K562 (cell line): Measurements from ENCODE around the gene ST6GAL1. TPM values are rescaled to one million over a fixed set of nuclear protein-coding genes. Genes with fewer than 3 reads are reported as not detected.

Experiments
- ATAC-seq: fragments of 200-7000 bp; cut with Tn5 transposase; 3 replicates; pipeline ENCODE4 v1.9.1; 2020; ENCODE audit warnings: moderate library complexity
- BruUV-seq: library from RNA; stranded (reverse); fragments of 400-500 nt; replicated peaks from 2 replicates; lab custom pipeline; 2021; lab: Mats Ljungman, UMichigan
- CTCF ChIA-PET: fragments of 300-600 bp; formaldehyde crosslinking; extraction: SDS; loops from one replicate; lab custom pipeline; 2021; ENCODE audit warnings: low intra/inter-chr PET ratio; lab: Yijun Ruan, JAX
- POLR2A ChIA-PET: fragments of 300-600, 350-650 bp; sonication (Branson Sonifier 250); formaldehyde crosslinking; extraction: SDS; loops from one replicate; lab custom pipeline; 2021; ENCODE audit warnings: antibody characterized with exemption, inconsistent platforms; lab: Yijun Ruan, JAX
- DNase-seq, 4 experiments: peaks; one replicate each; pipeline versions ENCODE4 v3.0.0 to v3.0.0-alpha.2; 2011 to 2018; ENCODE audit warnings: low spot score in 3 of 4, mixed read lengths in 3 of 4; ENCODE audit errors: extremely low read depth in 1 of 4
- FAIRE-seq: peaks from 2 replicates; lab custom pipeline; 2011; peaks lifted over from hg19 to GRCh38; lab: Jason Lieb, UNC
- H2AFZ ChIP-seq: 2 replicates; pipeline ENCODE4 v1.6.0; 2011; ENCODE audit warnings: low read depth, low read length, control low read depth, inconsistent platforms
- H3K27ac ChIP-seq: fragments of 200-600 bp; 3 replicates; pipeline ENCODE4 v1.8.0; 2011; ENCODE audit warnings: low read depth, mild to moderate bottlenecking, control low read depth, inconsistent platforms, low read length, moderate library complexity, mixed read lengths; ENCODE audit errors: extremely low read depth
- H3K27me3 ChIP-seq, 2 experiments: fragments of 300-600 bp in 1 of 2; 2 replicates in 1 of 2; 3 replicates in 1 of 2; pipeline versions ENCODE4 v1.6.0 to v1.8.0; 2011; ENCODE audit warnings: inconsistent platforms in 2 of 2, low read length in 2 of 2, mild to moderate bottlenecking in 1 of 2, mixed read lengths in 1 of 2, moderate library complexity in 1 of 2; ENCODE audit not compliant: control insufficient read depth in 2 of 2, insufficient read depth in 2 of 2
- H3K36me3 ChIP-seq: fragments of 300-600 bp; 3 replicates; pipeline ENCODE4 v1.8.0; 2011; ENCODE audit warnings: mild to moderate bottlenecking, low read length, inconsistent platforms; ENCODE audit not compliant: control insufficient read depth, insufficient read depth
- H3K4me1 ChIP-seq, 2 experiments: fragments of 200-600 bp in 1 of 2; replicated peaks in 1 of 2; 2 replicates in 1 of 2; 3 replicates in 1 of 2; pipeline versions ENCODE4 v1.5.1 to v1.8.0; 2011; ENCODE audit warnings: inconsistent platforms in 2 of 2, low read length in 2 of 2, mild to moderate bottlenecking in 1 of 2, mixed read lengths in 1 of 2, moderate library complexity in 1 of 2; ENCODE audit not compliant: control insufficient read depth in 2 of 2, insufficient read depth in 2 of 2
- H3K4me2 ChIP-seq: 2 replicates; pipeline ENCODE4 v1.6.1; 2011; ENCODE audit warnings: low read length, control low read depth, inconsistent platforms, mixed read lengths; ENCODE audit not compliant: insufficient read depth
- H3K4me3 ChIP-seq: fragments of 200-600 bp; sonication (generic), shearing (Covaris generic); 2 replicates; pipeline ENCODE4 v1.5.1; 2016; ENCODE audit warnings: control low read depth, inconsistent platforms
- H3K79me2 ChIP-seq: fragments of 200-600 bp; 3 replicates; pipeline ENCODE4 v1.8.0; 2011; ENCODE audit warnings: low read length, inconsistent platforms; ENCODE audit not compliant: control insufficient read depth, insufficient read depth
- H3K9ac ChIP-seq, 2 experiments: 2 replicates each; pipeline versions ENCODE4 v1.6.0 to v1.6.1; 2011; ENCODE audit warnings: low read depth in 2 of 2, low read length in 2 of 2, control low read depth in 1 of 2, inconsistent platforms in 1 of 2, mild to moderate bottlenecking in 1 of 2, mixed read lengths in 1 of 2; ENCODE audit not compliant: insufficient read depth in 1 of 2
- H3K9me1 ChIP-seq: one replicate; pipeline ENCODE4 v1.6.0; 2011; ENCODE audit warnings: inconsistent platforms, mild to moderate bottlenecking, low read length, moderate library complexity; ENCODE audit not compliant: control insufficient read depth, insufficient read depth
- H3K9me3 ChIP-seq: replicated peaks from 2 replicates; pipeline ENCODE4 v1.5.1; 2011; ENCODE audit warnings: low read depth, low read length, inconsistent platforms; ENCODE audit not compliant: control insufficient read depth, insufficient read depth
- H4K20me1 ChIP-seq: replicated peaks from 2 replicates; pipeline ENCODE4 v1.6.1; 2011; ENCODE audit warnings: low read length, inconsistent platforms, mixed read lengths; ENCODE audit not compliant: control insufficient read depth, insufficient read depth
- ARID1B ChIP-seq: fragments of 450-650 bp; IDR thresholded peaks from 2 replicates; pipeline ENCODE4 v1.6.1; 2016; ENCODE audit warnings: antibody characterized with exemption, mild to moderate bottlenecking, inconsistent platforms
- CREM ChIP-seq: IDR thresholded peaks from 2 replicates; pipeline ENCODE4 v1.6.1; 2014; ENCODE audit warnings: antibody characterized with exemption, low read depth
- EGR1 ChIP-seq: fragments of 450-650 bp; conservative IDR thresholded peaks from 2 replicates; pipeline ENCODE4 v1.6.1; 2017; ENCODE audit warnings: mild to moderate bottlenecking
- GTF2E2 ChIP-seq: fragments of 200-800 bp; sonication (Bioruptor generic); IDR thresholded peaks from 2 replicates; pipeline ENCODE4 v1.6.1; 2016; ENCODE audit warnings: missing genetic modification characterization, missing compliant biosample characterization
- HDAC1 ChIP-seq, 2 experiments: fragments of 450-650 bp; IDR thresholded peaks; 2 replicates each; pipeline ENCODE4 v1.6.1; 2016 to 2017; ENCODE audit warnings: inconsistent platforms in 1 of 2, mild to moderate bottlenecking in 1 of 2, moderate library complexity in 1 of 2
- HLTF ChIP-seq: fragments of 450-650 bp; IDR thresholded peaks from 2 replicates; pipeline ENCODE4 v1.6.1; 2016
- KDM1A ChIP-seq, 2 experiments: fragments of 450-650 bp; IDR thresholded peaks; 2 replicates each; pipeline ENCODE4 v1.6.1; 2016; ENCODE audit warnings: mild to moderate bottlenecking in 2 of 2
- KDM4B ChIP-seq, 2 experiments: fragments of 450-650 bp in 1 of 2; sonication (generic) in 1 of 2; IDR thresholded peaks; 2 replicates each; pipeline ENCODE4 v1.6.1; 2016 to 2017; ENCODE audit warnings: borderline replicate concordance in 2 of 2, antibody characterized with exemption in 1 of 2, low read depth in 1 of 2, mild to moderate bottlenecking in 1 of 2
- RAD51 ChIP-seq: fragments of 450-650 bp; IDR thresholded peaks from 2 replicates; pipeline ENCODE4 v1.7.1; 2016; ENCODE audit warnings: low read depth, mild to moderate bottlenecking, borderline replicate concordance
- SMAD4 ChIP-seq: fragments of 250-450 bp; sonication (Bioruptor Pico); conservative IDR thresholded peaks from 2 replicates; pipeline ENCODE4 v1.8.0; 2021; ENCODE audit warnings: inconsistent platforms, mild to moderate bottlenecking, moderate library complexity
- ZC3H8 ChIP-seq: fragments of 450-650 bp; IDR thresholded peaks from 2 replicates; pipeline ENCODE4 v1.6.1; 2017
- ZEB2 ChIP-seq: fragments of 450-650 bp; IDR thresholded peaks from 2 replicates; pipeline ENCODE4 v1.6.1; 2016
- ZNF212 ChIP-seq: fragments of 450-650 bp; formaldehyde crosslinking; IDR thresholded peaks from 2 replicates; pipeline ENCODE4 v1.4.0; 2020; ENCODE audit warnings: mild to moderate bottlenecking
- ZNF274 ChIP-seq: IDR thresholded peaks from 2 replicates; pipeline ENCODE4 v1.6.1; 2011; ENCODE audit warnings: low read depth, mild to moderate bottlenecking, low read length, moderate library complexity, borderline replicate concordance
- ZNF347 ChIP-seq: fragments of 450-650 bp; formaldehyde crosslinking; IDR thresholded peaks from 2 replicates; pipeline ENCODE4 v1.4.0; 2020; ENCODE audit warnings: low read depth, mild to moderate bottlenecking, moderate library complexity
- ZNF609 ChIP-seq: sonication (generic); formaldehyde crosslinking; IDR thresholded peaks from 2 replicates; pipeline ENCODE4 v1.8.1; 2023; ENCODE audit warnings: missing genetic modification reagents, mild to moderate bottlenecking, borderline replicate concordance
- WGBS: fragments of 100-300 bp; shearing (Covaris generic); methylation state at CpG from one replicate; pipeline ENCODE4 v1.1.6; 2016; ENCODE audit warnings: low coverage, mixed read lengths; ENCODE audit not compliant: insufficient coverage; ENCODE audit errors: missing lambda C conversion rate; 5-methylcytosine and 5-hydroxymethylcytosine counted together
- in situ Hi-C: fragments of 300-500 bp; cut with MboI; formaldehyde crosslinking; loops from 4 replicates; pipeline ENCODE4 v1.15.0; 2018; ENCODE audit warnings: inconsistent platforms, mixed read lengths
- intact Hi-C: fragments of 100-400 bp; cut with micrococcal nuclease; formaldehyde crosslinking; loops from 2 replicates; pipeline ENCODE4 v1.14.2; 2022
- polyA plus RNA-seq, 8 experiments: library from polyadenylated mRNA; depleted of rRNA in 4 of 8; stranded (reverse) in 5 of 8; unstranded in 3 of 8; fragments of >200 nt; fragmentation: Nextera tagmentation in 2 of 8; fragmentation: Illumina TruSeq in 1 of 8; extraction: Ambion mirVana in 2 of 8; extraction: Trizol in 1 of 8; gene quantifications; 2 replicates each; pipeline versions ENCODE4 v1.2.1 to v1.2.3, GENCODE V29; 2011 to 2014; ENCODE audit warnings: inconsistent platforms in 1 of 8, missing spikeins in 1 of 8
- total RNA-seq, 7 experiments: library from RNA; depleted of rRNA in 6 of 7; stranded (reverse); fragments of >200 nt in 6 of 7; fragmentation: Illumina TruSeq in 2 of 7; extraction: Trizol in 2 of 7; gene quantifications; 2 replicates each; pipeline versions ENCODE4 v1.2.1 to v1.2.3, GENCODE V29; 2011 to 2021; ENCODE audit warnings: low replicate concordance in 1 of 7
- TF ChIP-seq, protein P1 (sequence below): fragments of 250-450 bp; sonication (Bioruptor Pico); IDR thresholded peaks from 2 replicates; pipeline ENCODE4 v1.5.0; 2022; ENCODE audit warnings: mild to moderate bottlenecking

Gene ST6GAL1
- total and polyA plus RNA-seq, 9 of the 15 experiments (the other 6 are each of a cell fraction or from before 2014, with no cell fraction given): 31.9 to 145 (median 71.0) TPM

DNA sequence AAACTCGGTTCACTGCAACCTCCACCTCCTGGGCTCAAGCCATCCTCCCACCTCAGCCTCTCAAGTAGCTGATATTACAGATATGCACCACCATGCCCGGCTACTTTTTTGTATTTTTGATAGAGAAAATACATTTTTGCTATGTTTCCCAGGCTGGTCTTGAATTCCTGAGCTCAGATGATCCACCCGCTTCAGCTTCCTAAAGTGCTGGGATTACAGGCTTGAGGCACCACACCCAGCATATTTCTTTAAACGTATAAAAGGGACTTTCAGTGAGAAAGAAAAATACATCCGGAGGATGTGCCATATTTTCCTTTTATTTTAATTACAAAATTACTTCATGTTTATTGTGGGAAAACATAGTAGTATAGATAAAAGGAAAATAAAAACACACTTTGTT lies 153.8 kb downstream of the ST6GAL1 start:
- in situ Hi-C loops (no loop called here), intact Hi-C loops (no loop called here)
- TF ChIP-seq, protein P1, sequence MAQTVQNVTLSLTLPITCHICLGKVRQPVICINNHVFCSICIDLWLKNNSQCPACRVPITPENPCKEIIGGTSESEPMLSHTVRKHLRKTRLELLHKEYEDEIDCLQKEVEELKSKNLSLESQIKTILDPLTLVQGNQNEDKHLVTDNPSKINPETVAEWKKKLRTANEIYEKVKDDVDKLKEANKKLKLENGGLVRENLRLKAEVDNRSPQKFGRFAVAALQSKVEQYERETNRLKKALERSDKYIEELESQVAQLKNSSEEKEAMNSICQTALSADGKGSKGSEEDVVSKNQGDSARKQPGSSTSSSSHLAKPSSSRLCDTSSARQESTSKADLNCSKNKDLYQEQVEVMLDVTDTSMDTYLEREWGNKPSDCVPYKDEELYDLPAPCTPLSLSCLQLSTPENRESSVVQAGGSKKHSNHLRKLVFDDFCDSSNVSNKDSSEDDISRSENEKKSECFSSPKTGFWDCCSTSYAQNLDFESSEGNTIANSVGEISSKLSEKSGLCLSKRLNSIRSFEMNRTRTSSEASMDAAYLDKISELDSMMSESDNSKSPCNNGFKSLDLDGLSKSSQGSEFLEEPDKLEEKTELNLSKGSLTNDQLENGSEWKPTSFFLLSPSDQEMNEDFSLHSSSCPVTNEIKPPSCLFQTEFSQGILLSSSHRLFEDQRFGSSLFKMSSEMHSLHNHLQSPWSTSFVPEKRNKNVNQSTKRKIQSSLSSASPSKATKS: no peak
- TF ChIP-seq HDAC1 (IDR thresholded peaks at IDR 0.05): no peak
- TF ChIP-seq KDM1A (IDR thresholded peaks at IDR 0.05): no peak
- no peak for TF ChIP-seq GTF2E2 (tag)
- no peak for TF ChIP-seq RAD51
- TF ChIP-seq ARID1B: no peak
- no peak for TF ChIP-seq ZNF347 (CRISPR knock-in tag)
- TF ChIP-seq KDM4B (IDR thresholded peaks at IDR 0.05; ENCODE audit: borderline replicate concordance in 2 of 2, low read depth in 1 of 2): no peak
- TF ChIP-seq ZEB2: no peak
- no peak for TF ChIP-seq SMAD4
- no peak for TF ChIP-seq ZNF212 (CRISPR knock-in tag)
- TF ChIP-seq CREM: no peak
- no peak for TF ChIP-seq EGR1
- TF ChIP-seq ZNF609 (CRISPR knock-in tag): no peak
- no peak for TF ChIP-seq ZNF274
- TF ChIP-seq HLTF: no peak
- no peak for TF ChIP-seq ZC3H8
- ATAC-seq: no peak
- Histone ChIP-seq H3K27ac (no peak overlapping the region), H3K4me1 (no peaks in the 10 kb centered on the region), H3K27me3 (no peaks in the 10 kb centered on the region), H3K9me1 (no peaks in the 10 kb centered on the region), H4K20me1 (no peaks in the 10 kb centered on the region), H2AFZ (no peak overlapping the region), H3K4me2 (no peak overlapping the region), H3K9ac (no peak overlapping the region), H3K4me3 (no peak overlapping the region), H3K9me3 (no peaks in the 10 kb centered on the region), H3K79me2 (no peaks in the 10 kb centered on the region), H3K36me3 (no peaks in the 10 kb centered on the region)
- CTCF ChIA-PET: no interaction called here
- BruUV-seq: no TSS peak
- DNase-seq: no peak
- POLR2A ChIA-PET: interaction anchor here (1.0 to 1.1 kb wide), 3 partner anchors 12 to 103 kb away, joined by 3 to 5 read pairs (median 5); no protein-coding TSS in a partner anchor
- 30% methylated on average over 5 of the region's 5 CpGs for WGBS
- FAIRE-seq: no peak
